Suppressor macrophage treated with lipopolysaccharide for 4 hours (primary cell): Measurements from ENCODE around the gene ATP10D.

Source experiments
- DNase-seq: peaks from one replicate; pipeline ENCODE4 v3.0.0-alpha.2; 2020

Gene ATP10D

DNA sequence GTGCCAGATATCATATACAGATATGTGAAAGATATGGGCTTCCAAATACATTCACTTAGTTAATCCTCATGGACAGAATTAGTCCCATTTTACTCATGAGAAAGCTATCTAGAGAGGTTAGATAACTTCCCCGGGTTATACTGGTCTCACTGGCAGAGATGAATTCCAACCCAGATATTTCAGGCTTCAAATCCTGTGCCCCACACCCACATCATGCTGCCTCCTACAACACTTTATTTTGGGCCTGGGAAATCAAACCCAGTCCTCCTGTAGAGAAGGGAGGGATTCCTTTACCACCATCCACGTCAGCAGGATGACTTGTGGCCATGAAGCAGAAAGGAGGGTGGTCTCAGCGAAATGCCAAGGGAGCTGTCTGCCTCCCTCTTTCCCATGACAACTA, 113.8 kb downstream of the ATP10D start:
- DNase-seq, result no peak

DNA sequence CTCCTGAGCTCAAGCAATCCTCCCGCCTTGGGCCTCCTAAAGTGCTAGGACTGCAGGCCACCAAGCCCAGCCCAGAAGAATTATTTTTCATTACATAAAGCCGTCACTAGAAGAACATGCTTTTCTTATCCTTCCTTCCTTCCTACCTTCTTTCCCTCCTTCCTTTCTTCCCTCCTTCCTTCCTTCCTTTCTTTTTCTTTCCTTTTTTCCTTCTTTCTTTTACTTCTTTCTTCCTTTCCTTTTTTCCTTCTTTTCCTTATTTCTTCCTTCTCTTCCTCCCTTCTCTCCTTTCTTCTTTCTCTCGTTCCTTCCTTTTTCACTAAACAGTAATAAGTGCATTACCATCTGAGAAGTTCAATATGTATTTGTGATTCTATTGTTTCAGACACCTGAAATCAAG, 121.4 kb downstream of the ATP10D start:
- DNase-seq, result no peak

DNA sequence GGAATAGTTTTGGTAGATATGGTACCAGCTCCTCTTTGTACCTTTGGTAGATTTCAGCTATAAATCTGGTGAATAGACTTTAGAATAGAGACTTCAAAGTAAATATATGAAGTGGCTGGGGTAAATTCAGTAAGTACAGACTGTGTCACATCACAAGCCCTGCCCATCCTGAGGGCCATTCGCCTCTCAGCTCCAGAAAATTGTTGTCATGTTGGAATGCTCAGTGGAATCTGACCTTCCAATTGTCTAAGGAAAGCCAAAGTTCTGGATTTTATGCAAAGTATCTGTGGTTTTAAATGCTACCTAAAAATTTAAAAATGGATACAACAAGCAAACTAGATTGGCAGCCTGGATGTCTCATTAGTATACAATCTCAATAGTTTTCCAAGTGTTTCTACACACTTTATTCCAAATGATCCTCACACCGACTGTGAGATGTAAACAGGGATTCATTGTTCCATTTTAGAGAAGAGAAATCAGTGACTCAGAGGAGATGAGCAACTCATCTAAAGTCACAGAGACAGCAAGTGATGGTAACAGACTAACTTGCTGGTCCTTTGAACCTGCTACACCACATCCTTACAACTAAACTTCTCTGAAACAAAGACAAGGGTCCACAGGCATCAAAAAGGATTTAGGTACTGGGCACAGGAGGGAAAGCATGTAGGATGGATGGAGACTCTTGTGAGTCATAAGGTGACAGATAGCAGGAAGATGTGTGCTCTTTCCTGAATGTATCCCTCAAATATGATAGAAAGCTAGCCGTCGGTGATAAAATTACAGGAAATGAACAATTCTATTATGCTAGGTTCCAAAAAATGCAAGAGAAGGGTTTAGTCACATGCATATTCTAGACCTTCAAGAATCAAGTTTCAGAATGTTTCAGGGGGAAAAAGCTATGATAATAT, 127.3 kb downstream of the ATP10D start:
- no peak for DNase-seq

GRCh38 chr4:47615385-47615784, 130.3 kb downstream of the ATP10D start:
- DNase-seq, result no peak

GRCh38 chr4:47617607-47618006, 132.5 kb downstream of the ATP10D start:
- DNase-seq, result no peak

GRCh38 chr4:47619691-47620090, 134.6 kb downstream of the ATP10D start:
- DNase-seq, result no peak

DNA sequence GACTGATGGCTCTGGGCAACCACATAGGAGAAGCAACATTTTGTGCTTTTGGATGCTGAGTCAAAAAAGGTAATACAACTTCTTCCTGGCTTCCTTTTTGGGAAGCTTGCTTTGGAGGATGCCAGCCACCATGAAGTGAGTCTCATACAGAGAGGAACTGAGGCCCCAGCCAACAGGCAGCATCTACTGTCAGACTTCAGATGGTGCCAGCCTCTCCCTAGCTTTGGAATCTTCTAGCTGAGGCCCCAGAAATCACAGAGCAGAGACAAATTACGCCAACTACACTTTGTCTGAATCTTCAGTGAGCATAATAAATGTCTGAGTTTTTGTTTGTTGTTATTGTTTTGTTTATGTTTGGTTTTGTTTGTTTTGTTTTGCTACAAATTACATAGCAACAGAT, 136.1 kb downstream of the ATP10D start:
- DNase-seq, result no peak

DNA sequence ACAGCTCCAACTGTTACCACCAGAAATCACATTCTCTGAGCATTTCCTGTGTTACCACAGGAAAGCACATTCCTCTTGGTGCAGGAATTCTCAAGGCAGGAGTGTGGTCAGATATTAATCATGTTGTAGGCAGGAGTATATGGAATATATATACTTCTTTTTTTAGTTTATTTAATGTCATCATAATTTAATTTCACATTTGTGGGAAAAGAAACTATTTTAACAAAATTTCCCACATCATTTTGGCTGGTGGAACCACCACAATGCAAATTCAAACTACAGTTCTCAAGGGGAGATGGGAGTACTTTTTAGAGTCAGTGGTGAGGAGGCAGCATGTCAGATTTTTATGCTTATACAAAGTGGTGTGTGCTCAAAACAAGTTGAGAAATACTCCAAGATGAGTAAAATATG, 139.0 kb downstream of the ATP10D start:
- DNase-seq, result no peak

DNA sequence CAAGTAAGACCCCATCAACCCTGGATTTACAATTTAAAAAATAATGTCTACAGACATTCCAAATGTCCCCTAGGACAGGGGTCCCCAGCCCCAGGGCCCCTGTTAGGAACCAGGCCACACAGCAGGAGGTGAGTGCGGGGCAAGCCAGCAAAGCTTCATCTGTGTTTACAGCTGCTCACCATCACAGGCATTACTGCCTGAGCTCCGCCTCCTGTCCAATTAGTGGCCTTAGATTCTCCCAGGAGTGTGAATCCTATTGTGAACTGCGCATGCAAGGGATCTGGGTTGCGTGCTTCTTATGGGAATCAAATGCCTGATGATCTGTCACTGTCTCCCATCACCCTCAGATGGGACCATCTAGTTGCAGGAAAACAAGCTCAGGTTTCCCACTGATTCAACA, 146.1 kb downstream of the ATP10D start:
- DNase-seq, result no peak

DNA sequence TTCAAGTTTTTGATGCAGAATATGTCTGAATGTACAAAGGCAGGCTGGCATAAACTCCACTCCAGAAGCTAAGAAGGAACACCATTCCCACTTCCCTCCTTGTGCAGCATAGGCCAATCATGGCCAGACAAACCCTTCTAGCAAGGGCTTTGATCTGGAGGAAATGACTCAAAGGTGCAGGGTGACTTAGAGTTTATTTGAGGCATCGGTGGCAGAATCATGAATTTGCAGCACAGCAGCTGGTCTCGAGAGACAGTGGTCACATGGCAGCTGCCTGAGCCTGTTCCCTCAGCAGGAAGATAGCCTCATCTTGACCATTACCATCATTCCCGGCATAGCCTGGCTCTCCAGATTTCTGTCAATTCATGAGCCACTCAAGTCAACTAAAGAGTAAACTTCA, 154.5 kb downstream of the ATP10D start:
- peak; percentile 3 for DNase-seq

- no peak for DNase-seq
Observed at GRCh38 chr4:47640911-47641310, 155.8 kb downstream of the ATP10D start.

GRCh38 chr4:47641755-47642154, 156.7 kb downstream of the ATP10D start:
- no peak for DNase-seq

- no peak for DNase-seq
Observed at GRCh38 chr4:47642191-47642830, 157.2 kb downstream of the ATP10D start.
